BE2C (cell line): ENCODE data around the gene CCDC172.

Experiments
- DNase-seq: peaks from one replicate; pipeline ENCODE4 v3.0.0-alpha.2; 2020
- H3K27me3 ChIP-seq: fragments of 250-450 bp; sonication (Bioruptor Pico); 2 replicates; pipeline ENCODE4 v1.5.1; 2020; ENCODE audit warnings: mild to moderate bottlenecking
- H3K36me3 ChIP-seq: fragments of 250-450 bp; sonication (Bioruptor Pico); 2 replicates; pipeline ENCODE4 v1.5.1; 2020; ENCODE audit warnings: mild to moderate bottlenecking
- H3K4me1 ChIP-seq: fragments of 250-450 bp; sonication (Bioruptor Pico); 2 replicates; pipeline ENCODE4 v1.5.1; 2020
- H3K4me3 ChIP-seq: 2 replicates; pipeline ENCODE4 v1.5.1; 2011; ENCODE audit warnings: low read depth, low read length
- H3K9me3 ChIP-seq: fragments of 250-450 bp; sonication (Bioruptor Pico); 2 replicates; pipeline ENCODE4 v1.5.1; 2020
- TF ChIP-seq, protein P1 (sequence below): IDR thresholded peaks from 2 replicates; pipeline ENCODE4 v1.5.1; 2012; ENCODE audit warnings: mild to moderate bottlenecking, low read depth, low read length

CCDC172 gene

DNA sequence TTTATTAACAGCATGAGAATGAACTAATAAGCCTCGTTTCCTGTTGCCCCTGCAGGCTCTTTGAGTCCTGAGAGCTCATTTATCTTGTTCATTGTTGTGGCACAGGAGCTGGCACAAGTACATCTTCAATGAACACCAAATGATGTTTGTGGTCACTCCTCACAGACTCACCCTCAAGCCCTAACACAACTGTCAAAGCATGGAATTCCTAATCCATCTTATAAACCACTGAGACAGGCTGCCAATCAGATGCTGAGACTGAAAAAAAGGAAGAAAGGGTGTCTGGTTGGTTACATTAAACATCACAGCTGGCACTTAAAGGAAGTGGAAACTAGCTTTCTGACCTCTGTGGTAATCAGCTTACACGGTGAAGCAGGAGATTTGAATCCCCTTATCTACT lies 7.7 kb upstream of the CCDC172 start:
- H3K9me3 ChIP-seq: no peaks in the 10 kb centered on the region
- H3K4me1 ChIP-seq: no peaks in the 10 kb centered on the region
- H3K36me3 ChIP-seq: no peaks in the 10 kb centered on the region
- no peak for DNase-seq
- TF ChIP-seq, protein P1, sequence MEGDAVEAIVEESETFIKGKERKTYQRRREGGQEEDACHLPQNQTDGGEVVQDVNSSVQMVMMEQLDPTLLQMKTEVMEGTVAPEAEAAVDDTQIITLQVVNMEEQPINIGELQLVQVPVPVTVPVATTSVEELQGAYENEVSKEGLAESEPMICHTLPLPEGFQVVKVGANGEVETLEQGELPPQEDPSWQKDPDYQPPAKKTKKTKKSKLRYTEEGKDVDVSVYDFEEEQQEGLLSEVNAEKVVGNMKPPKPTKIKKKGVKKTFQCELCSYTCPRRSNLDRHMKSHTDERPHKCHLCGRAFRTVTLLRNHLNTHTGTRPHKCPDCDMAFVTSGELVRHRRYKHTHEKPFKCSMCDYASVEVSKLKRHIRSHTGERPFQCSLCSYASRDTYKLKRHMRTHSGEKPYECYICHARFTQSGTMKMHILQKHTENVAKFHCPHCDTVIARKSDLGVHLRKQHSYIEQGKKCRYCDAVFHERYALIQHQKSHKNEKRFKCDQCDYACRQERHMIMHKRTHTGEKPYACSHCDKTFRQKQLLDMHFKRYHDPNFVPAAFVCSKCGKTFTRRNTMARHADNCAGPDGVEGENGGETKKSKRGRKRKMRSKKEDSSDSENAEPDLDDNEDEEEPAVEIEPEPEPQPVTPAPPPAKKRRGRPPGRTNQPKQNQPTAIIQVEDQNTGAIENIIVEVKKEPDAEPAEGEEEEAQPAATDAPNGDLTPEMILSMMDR: no peak
- H3K4me3 ChIP-seq: no peak overlapping the region
- H3K27me3 ChIP-seq: no peaks in the 10 kb centered on the region

- Histone ChIP-seq H3K9me3 (no peaks in the 10 kb centered on the region), H3K4me1 (no peaks in the 10 kb centered on the region), H3K4me3 (no peak overlapping the region), H3K36me3 (no peaks in the 10 kb centered on the region), H3K27me3 (no peaks in the 10 kb centered on the region)
- TF ChIP-seq, protein P1: no peak
- no peak for DNase-seq
Measured at GRCh38 chr10:116324951-116325635, 845 bp downstream of the CCDC172 start.

- no peak for DNase-seq
- Histone ChIP-seq H3K4me3 (no peak overlapping the region), H3K27me3 (no peaks in the 10 kb centered on the region), H3K36me3 (no peaks in the 10 kb centered on the region), H3K9me3 (no peaks in the 10 kb centered on the region), H3K4me1 (no peaks in the 10 kb centered on the region)
- TF ChIP-seq, protein P1: no peak
Measured at GRCh38 chr10:116325987-116326386, 1.7 kb downstream of the CCDC172 start.

- H3K4me3 ChIP-seq: no peak overlapping the region
- H3K27me3 ChIP-seq: no peaks in the 10 kb centered on the region
- no peaks in the 10 kb centered on the region for H3K4me1 ChIP-seq
- no peaks in the 10 kb centered on the region for H3K9me3 ChIP-seq
- no peak for DNase-seq
- no peaks in the 10 kb centered on the region for H3K36me3 ChIP-seq
- TF ChIP-seq, protein P1: no peak
Measured at GRCh38 chr10:116329153-116329552, 4.9 kb downstream of the CCDC172 start.

DNA sequence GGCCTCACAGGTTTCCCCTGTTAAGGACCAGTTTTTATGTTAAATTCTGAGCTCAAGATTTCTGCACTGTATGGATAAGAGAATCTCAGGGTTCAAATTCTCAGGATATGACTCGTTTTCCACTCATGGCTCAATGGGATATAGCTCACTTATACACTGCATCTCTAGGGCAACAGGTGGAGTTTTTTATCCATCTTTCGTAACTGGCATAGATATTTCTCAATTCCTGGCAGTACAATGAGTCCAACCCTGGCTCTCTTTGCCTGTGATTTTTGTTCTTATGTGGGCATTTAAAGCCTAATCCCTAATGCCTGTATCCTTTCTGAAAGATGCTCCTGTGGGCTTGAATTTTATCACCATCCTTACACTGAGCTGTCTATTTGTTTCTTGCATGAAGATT lies 7.6 kb downstream of the CCDC172 start:
- Histone ChIP-seq H3K9me3 (no peaks in the 10 kb centered on the region), H3K36me3 (no peaks in the 10 kb centered on the region), H3K4me1 (no peaks in the 10 kb centered on the region), H3K4me3 (no peak overlapping the region), H3K27me3 (no peaks in the 10 kb centered on the region)
- TF ChIP-seq, protein P1: no peak
- no peak for DNase-seq

GRCh38 chr10:116336866-116337265 lies 12.6 kb downstream of the CCDC172 start:
- H3K4me3 ChIP-seq: no peak overlapping the region
- H3K36me3 ChIP-seq: no peaks in the 10 kb centered on the region
- H3K9me3 ChIP-seq: no peaks in the 10 kb centered on the region
- no peaks in the 10 kb centered on the region; the same call in 1 of the 2 replicates for H3K27me3 ChIP-seq
- no peak for DNase-seq
- H3K4me1 ChIP-seq: no peaks in the 10 kb centered on the region
- TF ChIP-seq, protein P1: no peak
